ENCODE results near the gene MT1E.
"Not testable (repeated sequence)": the region's sequence is repeated elsewhere in the genome, so short reads cannot be mapped to it uniquely, and the experiment has no call there.

MT1E gene

GRCh38 chr16:56647641-56648431, 22.3 kb downstream of the MT1E start:
- no peak for FAIRE-seq

GRCh38 chr16:56649271-56649670, 23.7 kb downstream of the MT1E start:
- no peak for FAIRE-seq

- FAIRE-seq = no peak
Measured at GRCh38 chr16:56649820-56650219, 24.2 kb downstream of the MT1E start.

GRCh38 chr16:56651586-56651985, 26.0 kb downstream of the MT1E start, which contains the start of gene MT1B:
Gene MT1B, plus strand, starts transcription at chr16:56651886. Its CDS starts 68 bp downstream, at chr16:56651954.
- FAIRE-seq = no peak

GRCh38 chr16:56652600-56652999, 27.0 kb downstream of the MT1E start:
- no peak for FAIRE-seq

GRCh38 chr16:56653218-56653617, 27.6 kb downstream of the MT1E start:
- FAIRE-seq = no peak

- FAIRE-seq = no peak
Measured at GRCh38 chr16:56657555-56658326, 32.2 kb downstream of the MT1E start, which contains the start of gene MT1F. Gene MT1F, plus strand, starts transcription at chr16:56657959. Its CDS starts 100 bp downstream, at chr16:56658059.

- no peak for FAIRE-seq
Measured at GRCh38 chr16:56658327-56658875, 32.8 kb downstream of the MT1E start.

- FAIRE-seq = no peak
Measured at GRCh38 chr16:56662357-56663354, 37.1 kb downstream of the MT1E start.

- no peak for FAIRE-seq
Measured at GRCh38 chr16:56664506-56664905, 38.9 kb downstream of the MT1E start.

GRCh38 chr16:56665286-56666261, 40.0 kb downstream of the MT1E start:
- not testable (repeated sequence) for FAIRE-seq

GRCh38 chr16:56667581-56668571, 42.3 kb downstream of the MT1E start, which contains the start of gene MT1G:
Gene MT1G, minus strand, starts transcription at chr16:56668065. Its CDS starts 72 bp downstream, at chr16:56667993.
- no peak for FAIRE-seq

GRCh38 chr16:56669005-56669839, 43.6 kb downstream of the MT1E start, which contains the start of gene MT1H:
Gene MT1H, plus strand, starts transcription at chr16:56669814. Its CDS starts 71 bp downstream, at chr16:56669885.
- FAIRE-seq = no peak

GRCh38 chr16:56669840-56670619, 44.4 kb downstream of the MT1E start:
- no peak for FAIRE-seq

GRCh38 chr16:56670620-56670934, 45.0 kb downstream of the MT1E start:
- FAIRE-seq = no peak

- FAIRE-seq = not testable (repeated sequence)
Measured at GRCh38 chr16:56671691-56672090, 46.1 kb downstream of the MT1E start.

- FAIRE-seq = not testable (repeated sequence)
Measured at GRCh38 chr16:56672171-56672570, 46.6 kb downstream of the MT1E start.
